Measurements from ENCODE around the gene PDXDC1.
"Not testable (repeated sequence)": the region's sequence is repeated elsewhere in the genome, so short reads cannot be mapped to it uniquely, and the experiment has no call there.

DNA sequence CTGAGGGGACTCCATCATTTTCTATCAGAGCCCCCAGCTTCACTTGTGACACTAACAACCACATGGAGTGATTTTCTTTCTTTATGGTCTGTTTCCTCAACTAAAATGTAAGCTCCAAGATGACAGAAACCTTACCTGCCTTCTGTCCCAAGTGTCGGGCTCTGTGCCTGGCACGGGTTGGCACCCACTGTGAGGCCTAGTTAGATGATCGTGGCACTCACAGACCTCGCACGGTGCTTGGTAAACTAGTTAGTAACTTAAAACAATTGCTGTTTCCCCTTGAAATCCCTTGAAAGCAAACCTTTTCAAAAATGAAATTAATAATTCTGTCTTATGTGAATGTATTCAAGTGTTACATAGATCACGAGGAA is 53.5 kb downstream of the PDXDC1 start:
- TF ChIP-seq, protein P1, sequence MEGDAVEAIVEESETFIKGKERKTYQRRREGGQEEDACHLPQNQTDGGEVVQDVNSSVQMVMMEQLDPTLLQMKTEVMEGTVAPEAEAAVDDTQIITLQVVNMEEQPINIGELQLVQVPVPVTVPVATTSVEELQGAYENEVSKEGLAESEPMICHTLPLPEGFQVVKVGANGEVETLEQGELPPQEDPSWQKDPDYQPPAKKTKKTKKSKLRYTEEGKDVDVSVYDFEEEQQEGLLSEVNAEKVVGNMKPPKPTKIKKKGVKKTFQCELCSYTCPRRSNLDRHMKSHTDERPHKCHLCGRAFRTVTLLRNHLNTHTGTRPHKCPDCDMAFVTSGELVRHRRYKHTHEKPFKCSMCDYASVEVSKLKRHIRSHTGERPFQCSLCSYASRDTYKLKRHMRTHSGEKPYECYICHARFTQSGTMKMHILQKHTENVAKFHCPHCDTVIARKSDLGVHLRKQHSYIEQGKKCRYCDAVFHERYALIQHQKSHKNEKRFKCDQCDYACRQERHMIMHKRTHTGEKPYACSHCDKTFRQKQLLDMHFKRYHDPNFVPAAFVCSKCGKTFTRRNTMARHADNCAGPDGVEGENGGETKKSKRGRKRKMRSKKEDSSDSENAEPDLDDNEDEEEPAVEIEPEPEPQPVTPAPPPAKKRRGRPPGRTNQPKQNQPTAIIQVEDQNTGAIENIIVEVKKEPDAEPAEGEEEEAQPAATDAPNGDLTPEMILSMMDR (IDR thresholded peaks at IDR 0.05; ENCODE audit: insufficient read depth, low read length): not testable (repeated sequence)
- TF ChIP-seq POLR2AphosphoS5 (IDR thresholded peaks at IDR 0.05; ENCODE audit: low read depth); SPI1 (IDR thresholded peaks at IDR 0.05; ENCODE audit: borderline replicate concordance, low read depth); GABPA (IDR thresholded peaks at IDR 0.05; ENCODE audit: low read depth): not testable (repeated sequence)
- TF ChIP-seq, protein P2, sequence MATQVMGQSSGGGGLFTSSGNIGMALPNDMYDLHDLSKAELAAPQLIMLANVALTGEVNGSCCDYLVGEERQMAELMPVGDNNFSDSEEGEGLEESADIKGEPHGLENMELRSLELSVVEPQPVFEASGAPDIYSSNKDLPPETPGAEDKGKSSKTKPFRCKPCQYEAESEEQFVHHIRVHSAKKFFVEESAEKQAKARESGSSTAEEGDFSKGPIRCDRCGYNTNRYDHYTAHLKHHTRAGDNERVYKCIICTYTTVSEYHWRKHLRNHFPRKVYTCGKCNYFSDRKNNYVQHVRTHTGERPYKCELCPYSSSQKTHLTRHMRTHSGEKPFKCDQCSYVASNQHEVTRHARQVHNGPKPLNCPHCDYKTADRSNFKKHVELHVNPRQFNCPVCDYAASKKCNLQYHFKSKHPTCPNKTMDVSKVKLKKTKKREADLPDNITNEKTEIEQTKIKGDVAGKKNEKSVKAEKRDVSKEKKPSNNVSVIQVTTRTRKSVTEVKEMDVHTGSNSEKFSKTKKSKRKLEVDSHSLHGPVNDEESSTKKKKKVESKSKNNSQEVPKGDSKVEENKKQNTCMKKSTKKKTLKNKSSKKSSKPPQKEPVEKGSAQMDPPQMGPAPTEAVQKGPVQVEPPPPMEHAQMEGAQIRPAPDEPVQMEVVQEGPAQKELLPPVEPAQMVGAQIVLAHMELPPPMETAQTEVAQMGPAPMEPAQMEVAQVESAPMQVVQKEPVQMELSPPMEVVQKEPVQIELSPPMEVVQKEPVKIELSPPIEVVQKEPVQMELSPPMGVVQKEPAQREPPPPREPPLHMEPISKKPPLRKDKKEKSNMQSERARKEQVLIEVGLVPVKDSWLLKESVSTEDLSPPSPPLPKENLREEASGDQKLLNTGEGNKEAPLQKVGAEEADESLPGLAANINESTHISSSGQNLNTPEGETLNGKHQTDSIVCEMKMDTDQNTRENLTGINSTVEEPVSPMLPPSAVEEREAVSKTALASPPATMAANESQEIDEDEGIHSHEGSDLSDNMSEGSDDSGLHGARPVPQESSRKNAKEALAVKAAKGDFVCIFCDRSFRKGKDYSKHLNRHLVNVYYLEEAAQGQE (IDR thresholded peaks at IDR 0.05; ENCODE audit: insufficient replicate concordance, low read depth): not testable (repeated sequence)

Data from HL-60 (cell line).